Ovary (tissue), 3 donors: ENCODE results near the gene SMTNL2.

Source experiments
- CTCF ChIP-seq, 3 donors: fragments of 450-650 bp in 2 of 3; fragments of 200-600 bp in 1 of 3; IDR thresholded peaks; one replicate each; pipeline versions ENCODE4 v1.5.1 to v1.8.0; 2016 to 2022; ENCODE audit warnings: antibody characterized with exemption in 3 of 3, mild to moderate bottlenecking in 1 of 3
- POLR2A ChIP-seq: fragments of 450-650 bp; IDR thresholded peaks from one replicate; pipeline ENCODE4 v1.6.1; 2017; ENCODE audit warnings: antibody characterized with exemption, mild to moderate bottlenecking, moderate library complexity
- donor health status: DM: no; HTN: no; CAD: no.

- TF ChIP-seq CTCF (IDR thresholded peaks at IDR 0.05) = no peak
- TF ChIP-seq POLR2A = no peak
Measured at GRCh38 chr17:4642286-4642685, 58.0 kb downstream of the SMTNL2 start.
